ENCODE measurements around the gene UBE2C.

The UBE2C gene

DNA sequence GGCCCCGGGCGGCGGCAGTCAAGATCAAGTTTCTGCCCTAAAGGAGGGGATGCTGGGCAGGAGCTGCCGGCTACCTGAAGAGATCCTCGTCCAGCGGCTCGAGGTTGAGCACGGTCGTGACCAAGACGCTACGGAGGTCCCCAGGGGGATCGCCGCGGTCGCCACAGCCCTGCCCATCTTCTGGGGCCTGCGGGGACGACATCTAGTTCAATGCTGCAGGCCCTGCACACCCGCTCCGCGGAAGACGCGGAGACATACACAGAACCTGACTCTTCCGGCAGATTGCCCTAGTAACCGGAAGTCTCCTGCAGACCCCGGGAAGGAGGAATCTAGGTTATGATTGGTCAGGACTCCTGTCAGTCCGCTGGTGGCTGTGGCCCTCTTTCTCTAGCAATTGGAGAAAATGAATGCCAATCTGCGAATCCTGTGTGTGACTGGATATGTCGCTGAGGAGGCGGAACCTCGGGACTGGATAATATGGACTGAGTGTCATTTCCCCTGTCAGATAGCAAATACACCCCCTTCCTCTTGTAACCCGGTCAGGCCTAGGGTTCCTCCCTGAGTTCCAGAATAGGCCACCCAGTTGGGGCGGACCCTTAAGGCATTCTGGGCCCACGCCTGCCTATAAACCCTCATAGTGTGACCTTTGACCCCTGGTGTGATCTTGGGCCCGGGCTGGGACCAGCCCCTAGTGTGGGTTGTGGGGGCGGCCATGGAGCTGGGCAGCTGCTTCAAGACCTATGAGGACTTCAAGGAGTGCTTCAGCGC lies 44.9 kb downstream of the UBE2C start, which contains the start of the genes ACOT8 and ZSWIM3:
Gene ACOT8 (minus strand): TSS at position 279 of the 768 bp plus-strand sequence. CDS start 77 bp downstream, at position 202.
Gene ZSWIM3 (plus strand): TSS at position 501 of the 768 bp plus-strand sequence. CDS start 212 bp downstream, at position 713.
- peak; percentile 100 for DNase-seq (ENCODE audit: low read depth)
- TF ChIP-seq, protein P1, sequence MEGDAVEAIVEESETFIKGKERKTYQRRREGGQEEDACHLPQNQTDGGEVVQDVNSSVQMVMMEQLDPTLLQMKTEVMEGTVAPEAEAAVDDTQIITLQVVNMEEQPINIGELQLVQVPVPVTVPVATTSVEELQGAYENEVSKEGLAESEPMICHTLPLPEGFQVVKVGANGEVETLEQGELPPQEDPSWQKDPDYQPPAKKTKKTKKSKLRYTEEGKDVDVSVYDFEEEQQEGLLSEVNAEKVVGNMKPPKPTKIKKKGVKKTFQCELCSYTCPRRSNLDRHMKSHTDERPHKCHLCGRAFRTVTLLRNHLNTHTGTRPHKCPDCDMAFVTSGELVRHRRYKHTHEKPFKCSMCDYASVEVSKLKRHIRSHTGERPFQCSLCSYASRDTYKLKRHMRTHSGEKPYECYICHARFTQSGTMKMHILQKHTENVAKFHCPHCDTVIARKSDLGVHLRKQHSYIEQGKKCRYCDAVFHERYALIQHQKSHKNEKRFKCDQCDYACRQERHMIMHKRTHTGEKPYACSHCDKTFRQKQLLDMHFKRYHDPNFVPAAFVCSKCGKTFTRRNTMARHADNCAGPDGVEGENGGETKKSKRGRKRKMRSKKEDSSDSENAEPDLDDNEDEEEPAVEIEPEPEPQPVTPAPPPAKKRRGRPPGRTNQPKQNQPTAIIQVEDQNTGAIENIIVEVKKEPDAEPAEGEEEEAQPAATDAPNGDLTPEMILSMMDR (IDR thresholded peaks at IDR 0.05; ENCODE audit: low read length, missing control alignments), result no peak
- peak within 1 kb of the TSS; percentile 73 for H3K4me3 ChIP-seq (replicated peaks; ENCODE audit: low read depth, low read length)

DNA sequence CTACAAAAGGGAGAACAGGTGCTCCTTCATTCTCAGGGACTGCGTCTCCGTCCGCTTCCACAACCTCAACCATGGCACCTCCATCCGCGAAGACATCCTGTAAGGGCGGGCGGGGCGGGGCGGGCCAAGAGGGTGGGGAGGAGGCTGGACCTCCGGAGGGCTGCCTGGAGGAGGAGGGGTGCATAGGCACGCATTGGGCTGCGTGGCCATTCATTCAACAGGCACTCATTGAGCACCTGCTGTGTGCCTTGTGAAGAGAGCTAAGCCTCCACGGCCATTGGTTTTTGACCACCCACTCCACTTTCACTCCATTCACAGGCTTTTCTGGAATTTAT lies 45.4 kb downstream of the UBE2C start:
- TF ChIP-seq, protein P1 (IDR thresholded peaks at IDR 0.05; ENCODE audit: low read length, missing control alignments), result no peak
- DNase-seq (ENCODE audit: low read depth), result no peak
- peak overlapping the region; percentile 73 for H3K4me3 ChIP-seq (replicated peaks; ENCODE audit: low read depth, low read length)

DNA sequence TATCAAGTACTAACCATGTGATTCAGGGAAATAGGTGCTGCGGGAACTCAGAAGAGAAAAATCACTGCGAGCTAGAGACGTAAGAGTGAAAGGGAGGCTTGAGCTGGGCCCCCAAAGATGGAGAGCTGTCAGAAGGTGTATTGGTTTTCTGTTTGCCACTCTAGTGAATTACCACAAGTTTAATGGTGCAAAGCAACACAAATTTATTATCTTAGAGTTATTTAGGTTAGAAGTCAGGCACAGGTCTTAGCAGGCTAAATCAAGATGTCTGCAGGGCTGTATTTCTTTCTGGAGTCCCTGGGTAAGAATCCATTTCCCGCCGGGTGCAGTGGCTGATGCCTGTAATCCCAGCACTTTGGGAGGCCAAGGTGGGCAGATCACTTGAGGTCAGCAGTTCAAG lies 47.5 kb downstream of the UBE2C start:
- DNase-seq (ENCODE audit: low read depth), result no peak
- TF ChIP-seq, protein P1 (IDR thresholded peaks at IDR 0.05; ENCODE audit: low read length, missing control alignments), result no peak
- no peak overlapping the region for H3K4me3 ChIP-seq (replicated peaks; ENCODE audit: low read depth, low read length)

DNA sequence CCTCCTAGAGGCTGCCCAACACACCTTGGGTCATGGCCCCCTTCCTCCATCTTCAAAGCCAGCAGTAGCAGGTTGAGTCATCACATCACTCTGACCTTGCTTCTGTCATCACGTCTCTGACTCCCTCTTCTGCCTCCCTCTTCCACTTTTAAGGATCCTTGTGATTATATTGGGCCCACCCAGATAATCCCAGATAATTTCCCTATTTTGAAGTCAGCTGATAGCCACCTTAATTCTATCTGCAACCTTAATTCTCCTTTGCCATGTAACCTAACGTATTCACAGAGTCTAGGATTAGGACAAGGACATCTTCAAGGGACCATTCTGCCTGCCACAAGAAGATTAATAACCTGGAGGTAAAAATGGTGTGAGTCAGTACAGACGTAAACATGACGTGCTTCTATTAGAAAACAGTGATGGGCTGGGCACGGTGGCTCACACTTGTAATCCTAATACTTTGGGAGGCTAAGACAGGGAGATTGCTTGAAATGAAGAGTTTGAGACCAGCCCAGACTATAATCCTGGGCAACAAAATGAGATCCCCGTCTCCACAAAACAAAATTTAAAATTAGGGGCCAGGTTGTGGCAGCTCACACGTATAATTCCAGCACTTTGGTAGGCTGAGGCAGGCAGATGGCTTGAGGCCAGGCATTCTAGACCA lies 48.2 kb downstream of the UBE2C start:
- H3K4me3 ChIP-seq (replicated peaks; ENCODE audit: low read depth, low read length), result no peak overlapping the region
- DNase-seq (ENCODE audit: low read depth), result no peak
- TF ChIP-seq, protein P1 (IDR thresholded peaks at IDR 0.05; ENCODE audit: low read length, missing control alignments), result no peak

DNA sequence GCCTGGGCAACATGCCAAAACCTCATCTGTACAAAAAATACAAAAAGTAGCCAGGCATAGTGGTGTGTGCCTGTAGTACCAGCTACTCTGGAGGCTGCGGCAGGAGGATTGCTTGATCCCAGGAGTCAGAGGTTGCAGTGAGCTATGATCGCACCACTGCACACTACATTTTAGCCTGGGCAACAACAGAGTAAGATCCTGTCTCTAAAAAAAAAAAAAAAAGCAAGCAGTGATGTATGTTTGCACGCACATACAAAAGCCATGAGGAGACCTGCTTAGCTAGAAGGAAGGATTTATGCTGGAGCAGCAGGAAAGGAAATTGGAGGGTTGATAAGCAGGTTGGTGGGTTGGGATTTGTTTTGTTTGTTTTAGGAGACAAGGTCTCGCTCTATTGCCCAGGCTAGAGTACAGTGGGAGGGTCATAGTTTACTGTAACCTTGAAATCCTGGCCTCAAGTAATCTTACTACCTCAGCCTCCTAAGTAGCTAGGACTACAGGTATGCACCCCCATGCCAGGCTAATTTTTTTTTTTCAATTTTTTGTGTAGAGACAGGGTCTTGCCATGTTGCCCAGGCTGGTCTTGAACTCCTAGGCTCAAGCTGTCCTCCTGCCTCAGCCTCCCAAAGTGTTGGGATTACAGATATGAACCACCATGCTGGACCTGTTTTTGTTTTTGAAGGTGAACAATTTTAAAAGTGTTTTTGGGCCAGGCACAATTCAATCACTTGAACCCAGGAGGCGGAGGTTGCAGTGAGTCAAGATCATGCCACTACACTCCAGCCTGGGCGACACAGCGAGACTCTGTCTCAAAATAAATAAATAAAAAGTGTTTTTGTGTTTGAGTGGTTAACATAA lies 49.0 kb downstream of the UBE2C start:
- no peak overlapping the region for H3K4me3 ChIP-seq (replicated peaks; ENCODE audit: low read depth, low read length)
- TF ChIP-seq, protein P1 (IDR thresholded peaks at IDR 0.05; ENCODE audit: low read length, missing control alignments), result no peak
- DNase-seq (ENCODE audit: low read depth), result peak; percentile 29

DNA sequence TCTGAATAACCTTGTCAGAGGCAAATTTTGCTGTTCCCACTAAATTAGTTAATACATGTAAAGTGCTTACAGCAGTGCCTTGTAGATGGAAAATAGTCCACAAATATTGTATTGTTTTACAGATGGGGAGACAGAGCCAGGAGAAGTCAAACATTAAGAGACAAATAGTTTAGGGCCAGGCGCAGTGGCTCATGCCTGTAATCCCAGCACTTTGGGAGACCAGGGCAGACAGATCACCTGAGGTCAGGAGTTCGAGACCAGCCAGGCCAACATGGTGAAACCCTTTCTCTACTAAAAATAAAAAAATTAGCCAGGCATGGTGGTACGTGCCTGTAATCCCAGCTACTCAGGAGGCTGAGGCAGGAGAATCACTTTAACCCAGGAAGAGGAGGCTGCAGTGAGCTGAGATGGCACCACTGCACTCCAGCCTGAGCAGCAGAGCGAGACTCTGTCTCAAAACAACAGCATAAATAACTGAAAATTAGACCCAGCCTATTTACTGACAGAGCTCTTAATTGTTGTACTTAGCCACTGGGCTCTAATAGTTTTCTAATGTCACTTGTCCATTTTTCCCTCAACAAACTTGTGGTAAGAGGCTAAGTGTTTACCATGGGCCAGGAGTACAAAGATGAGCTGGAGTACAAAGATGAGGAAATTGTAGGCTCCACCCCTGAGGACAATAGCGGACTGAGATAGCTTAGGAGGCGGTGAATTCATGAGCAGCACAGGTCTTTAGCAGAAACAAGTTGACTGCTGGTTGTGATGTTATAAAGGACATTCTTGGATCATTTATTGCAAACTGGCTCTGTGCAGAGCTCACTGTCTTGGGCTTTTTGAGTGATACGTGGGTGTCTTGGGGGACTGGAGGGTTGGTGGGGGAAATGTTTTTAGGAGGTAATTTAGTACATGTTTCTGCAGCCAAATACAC lies 51.4 kb downstream of the UBE2C start:
- no peak for DNase-seq (ENCODE audit: low read depth)
- TF ChIP-seq, protein P1 (IDR thresholded peaks at IDR 0.05; ENCODE audit: low read length, missing control alignments), result no peak
- no peak overlapping the region for H3K4me3 ChIP-seq (replicated peaks; ENCODE audit: low read depth, low read length)

Data from fibroblast of pulmonary artery (primary cell).